SKM-1 treated with dmso at 0.1 percent for 144 hours (cell line): Measurements from ENCODE around the gene SLC24A3.

Source experiments
- DNase-seq: peaks from one replicate; lab custom pipeline; 2025; ENCODE audit not compliant: unreplicated experiment; lab: John Stamatoyannopoulos, UW

Gene SLC24A3

DNA sequence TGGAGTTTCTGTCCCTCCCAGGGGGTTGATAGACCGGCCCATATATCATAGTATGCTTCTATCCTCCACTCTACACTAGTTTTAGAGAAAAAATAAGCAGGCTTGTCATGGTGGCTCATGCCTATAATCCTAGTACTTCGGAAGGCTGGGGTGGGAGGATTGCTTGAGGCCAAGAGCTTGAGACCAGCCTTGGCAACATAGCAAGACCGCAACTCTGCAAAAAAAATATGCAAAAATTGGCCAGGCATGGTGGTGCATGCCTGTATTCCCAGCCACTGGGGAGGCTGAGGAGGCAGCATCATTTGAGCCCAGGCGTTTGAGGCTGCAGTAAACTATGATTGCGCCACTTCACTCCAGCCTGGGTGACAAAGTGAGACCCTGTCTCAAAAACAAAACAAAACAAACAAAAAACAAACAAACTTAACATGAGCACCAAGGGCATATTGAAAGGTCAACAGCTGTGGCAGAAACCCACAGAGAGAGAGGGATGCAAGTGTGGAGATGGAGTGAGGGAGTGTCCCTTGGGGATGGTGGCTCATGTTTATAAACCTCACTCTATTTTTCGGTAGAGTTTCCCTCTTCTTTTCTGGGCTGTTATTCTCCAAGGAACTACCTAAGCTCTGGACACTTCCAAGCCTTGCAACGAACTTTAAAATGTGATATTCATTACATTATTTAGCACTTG, 24.1 kb downstream of the SLC24A3 start:
- no peak for DNase-seq

- DNase-seq = no peak
Measured at GRCh38 chr20:19241440-19241839, 29.0 kb downstream of the SLC24A3 start.

DNA sequence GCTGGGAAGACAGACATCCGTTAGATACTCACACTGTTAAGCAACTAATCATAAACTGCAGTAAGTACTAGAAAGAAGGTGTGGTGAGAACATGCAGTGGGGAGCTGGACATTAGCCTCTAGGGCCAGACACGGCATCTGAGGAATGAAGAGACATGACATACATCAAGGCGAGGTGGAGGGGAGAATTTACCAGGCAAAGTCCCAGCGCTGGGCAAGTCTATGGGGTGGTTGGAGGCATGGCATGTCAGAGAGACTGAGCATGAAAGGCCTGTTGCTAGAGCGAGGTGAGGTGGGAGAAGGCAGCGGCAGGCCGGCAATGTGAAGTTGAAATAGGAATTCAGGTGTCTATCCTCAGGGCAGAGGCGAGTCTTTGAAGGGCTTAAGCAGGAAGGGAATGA, 31.8 kb downstream of the SLC24A3 start:
- no peak for DNase-seq

DNA sequence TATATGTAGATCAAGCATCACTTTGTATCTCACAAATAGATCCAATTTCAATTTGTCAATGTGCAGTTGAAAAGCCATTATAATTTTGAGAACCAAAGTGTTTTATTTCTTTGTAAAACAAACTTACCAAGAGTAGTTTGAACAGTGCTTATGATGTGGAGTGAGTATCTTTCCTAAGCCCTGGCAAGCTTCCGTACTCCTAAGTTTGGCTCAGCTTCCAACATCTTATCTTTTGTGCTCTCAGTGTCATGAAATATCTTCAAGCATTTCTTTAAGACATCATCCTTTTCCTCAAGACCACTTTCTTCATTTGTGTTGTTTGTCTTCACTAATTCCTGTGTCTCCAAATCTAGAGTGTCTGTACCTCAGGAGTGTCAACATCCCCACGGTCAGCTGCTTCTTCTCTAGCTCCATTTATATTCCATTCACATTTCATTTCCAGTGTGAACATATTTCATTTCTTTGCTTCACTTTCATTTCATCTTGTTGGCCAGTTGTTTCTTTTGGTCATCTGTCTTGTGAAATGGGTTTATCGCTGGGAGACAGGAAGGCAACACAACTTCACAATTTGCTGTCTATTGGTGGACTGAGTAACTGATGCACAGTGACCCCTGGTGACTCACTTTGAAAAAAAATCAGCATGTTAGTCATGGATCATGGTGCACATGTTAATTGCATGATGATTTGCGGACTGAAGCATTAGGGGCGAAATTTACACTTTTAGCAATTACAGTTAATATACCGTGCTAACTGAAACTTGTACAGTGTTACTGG, 36.9 kb downstream of the SLC24A3 start:
- DNase-seq = no peak

GRCh38 chr20:19250346-19250745, 37.9 kb downstream of the SLC24A3 start:
- no peak for DNase-seq

GRCh38 chr20:19251506-19251905, 39.1 kb downstream of the SLC24A3 start:
- no peak for DNase-seq

- DNase-seq = no peak
Measured at GRCh38 chr20:19251958-19252357, 39.5 kb downstream of the SLC24A3 start.

DNA sequence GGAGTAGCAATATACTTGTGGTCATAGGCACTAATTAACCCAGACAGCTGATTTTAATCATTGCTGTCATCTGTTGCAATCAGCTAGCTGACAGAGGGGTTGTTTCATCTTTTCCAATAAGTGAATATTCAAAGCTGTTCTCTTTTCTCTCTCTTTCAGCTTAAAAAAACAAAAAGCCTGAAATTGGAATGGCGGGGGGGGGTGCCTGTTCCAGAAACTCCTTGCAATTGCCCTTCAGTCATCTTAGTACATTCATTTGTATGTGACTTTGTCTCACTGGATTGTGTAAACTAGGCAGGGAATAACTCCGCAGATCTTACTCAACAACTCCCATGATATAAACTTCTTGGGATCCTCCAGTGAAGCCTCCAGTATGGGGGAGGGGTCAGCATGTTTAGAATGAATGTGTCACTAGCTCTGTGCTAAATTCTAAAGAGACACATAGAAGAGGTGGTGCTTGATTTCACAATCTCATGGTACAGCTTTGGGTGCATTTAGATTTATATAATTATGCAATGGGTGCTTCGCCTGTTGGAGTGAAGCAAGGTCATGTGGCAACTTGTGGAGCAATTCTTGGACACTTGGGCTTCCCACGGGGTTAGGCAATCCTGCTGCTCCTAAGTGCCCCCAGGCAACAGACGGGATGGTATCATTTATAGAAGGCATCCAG, 40.1 kb downstream of the SLC24A3 start:
- DNase-seq = peak; percentile 80

- no peak for DNase-seq
Measured at GRCh38 chr20:19253316-19253715, 40.9 kb downstream of the SLC24A3 start.

GRCh38 chr20:19253916-19254820, 41.7 kb downstream of the SLC24A3 start:
- DNase-seq = no peak

- no peak for DNase-seq
Measured at GRCh38 chr20:19254956-19255355, 42.5 kb downstream of the SLC24A3 start.

DNA sequence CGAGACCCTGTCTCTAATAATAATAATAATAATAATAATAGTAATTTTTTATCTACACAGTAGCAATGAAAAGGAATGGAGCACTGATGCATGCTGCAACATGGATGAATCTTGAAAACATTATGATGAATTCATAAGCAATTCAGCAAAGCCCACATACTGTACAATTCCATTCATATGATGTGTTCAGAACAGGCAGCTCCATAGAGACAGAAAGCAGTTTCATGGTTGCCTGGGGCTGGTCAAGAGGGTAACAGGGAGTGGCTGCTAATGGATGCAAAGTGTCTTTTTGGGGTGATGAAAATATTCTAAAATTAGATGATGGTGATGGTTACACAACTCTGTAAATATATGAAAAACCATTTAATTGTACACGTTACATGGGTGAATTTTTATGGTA, 43.6 kb downstream of the SLC24A3 start:
- DNase-seq = no peak

- no peak for DNase-seq
Measured at GRCh38 chr20:19256906-19257595, 44.6 kb downstream of the SLC24A3 start.

DNA sequence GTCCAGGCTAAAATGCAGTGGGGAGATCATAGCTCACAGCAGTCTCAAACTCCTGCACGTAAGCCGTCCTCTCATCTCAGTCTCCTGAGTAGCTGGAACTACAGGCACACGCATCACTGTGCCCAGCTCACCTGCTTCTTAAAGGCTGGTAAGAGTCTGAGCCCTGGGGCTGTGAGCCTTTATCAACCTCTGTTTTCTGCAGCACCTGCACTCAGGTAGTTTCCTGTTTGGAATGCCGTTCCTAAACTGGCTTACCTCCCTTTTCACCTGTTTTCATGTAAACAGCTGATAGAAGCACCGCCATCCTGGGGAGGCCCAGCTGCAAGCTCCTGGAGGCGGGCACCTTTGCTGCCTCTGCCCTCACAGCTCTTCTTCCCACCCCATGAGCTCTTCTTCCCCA, 45.4 kb downstream of the SLC24A3 start:
- DNase-seq = no peak

DNA sequence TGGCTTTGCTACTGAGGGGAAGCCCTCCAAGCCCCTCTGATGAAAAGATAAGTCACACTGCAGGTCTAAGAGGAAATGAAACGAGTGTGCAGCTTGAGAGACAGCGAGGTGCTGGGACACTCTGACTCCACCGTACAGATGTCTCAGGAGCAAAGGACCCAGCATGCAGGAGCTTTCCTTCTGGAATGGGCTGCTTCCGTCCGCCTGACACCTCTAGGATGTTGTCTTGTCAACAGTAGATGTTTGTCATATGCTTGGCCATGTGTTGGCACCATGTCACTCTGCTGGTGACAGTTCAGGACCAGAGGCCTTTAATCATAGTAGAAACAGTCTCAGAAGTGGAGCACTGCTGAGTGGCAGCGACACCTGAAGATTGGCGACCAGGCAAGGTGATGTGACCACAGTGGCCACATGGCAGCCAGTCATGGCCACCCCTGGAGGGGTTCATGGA, 46.7 kb downstream of the SLC24A3 start:
- no peak for DNase-seq

GRCh38 chr20:19260412-19261090, 48.1 kb downstream of the SLC24A3 start:
- DNase-seq = no peak

GRCh38 chr20:19264191-19264590, 51.7 kb downstream of the SLC24A3 start:
- DNase-seq = no peak

- no peak for DNase-seq
Measured at GRCh38 chr20:19265646-19266374, 53.4 kb downstream of the SLC24A3 start.

- DNase-seq = no peak
Measured at GRCh38 chr20:19268426-19268825, 56.0 kb downstream of the SLC24A3 start.
